AG20443 (cell line): ENCODE measurements around the gene WDSUB1.

ENCODE experiments used
- DNase-seq: peaks from one replicate; pipeline ENCODE4 v3.0.0; 2012; ENCODE audit warnings: low spot score, mixed read lengths

The WDSUB1 gene

DNA sequence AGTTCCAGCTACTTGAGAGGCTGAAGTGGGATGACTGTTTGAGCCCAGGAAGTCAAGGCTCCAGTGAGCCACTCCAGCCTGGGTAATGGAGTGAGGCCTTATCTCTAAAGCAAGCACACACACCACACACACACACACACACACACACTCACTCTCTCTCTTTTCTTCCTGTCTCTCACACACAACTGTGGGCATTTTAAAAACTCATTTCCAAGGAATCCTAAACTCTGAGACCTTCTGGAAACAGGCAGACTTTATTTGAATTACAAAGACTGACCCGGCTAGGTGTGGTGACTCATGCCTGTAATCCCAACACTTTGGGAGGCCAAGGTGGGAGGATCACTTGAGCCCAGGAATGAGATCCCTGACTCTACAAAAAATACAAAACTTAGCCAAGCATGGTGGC is 21.3 kb downstream of the WDSUB1 start:
- DNase-seq, result no peak

DNA sequence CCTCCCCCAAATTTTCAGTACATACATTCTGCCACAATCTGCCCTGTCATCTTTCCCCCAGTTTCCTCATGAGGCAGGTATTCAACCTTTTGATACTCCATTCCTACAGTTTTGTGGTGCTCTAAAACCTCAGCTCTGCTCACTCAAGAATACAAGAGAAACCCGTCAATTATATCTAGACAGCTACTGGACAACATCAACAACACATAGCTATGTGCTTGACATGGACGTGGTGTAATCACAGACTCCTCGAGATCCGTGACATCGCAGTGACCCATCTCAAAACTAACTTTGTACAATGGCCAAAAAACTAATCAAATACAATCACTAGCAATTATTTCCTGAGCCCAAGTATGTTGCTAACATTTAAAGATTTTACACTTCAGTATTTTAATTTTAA is 23.6 kb downstream of the WDSUB1 start:
- peak; percentile 6 for DNase-seq

GRCh38 chr2:159262226-159262625 is 24.3 kb downstream of the WDSUB1 start:
- peak; percentile 52 for DNase-seq

DNA sequence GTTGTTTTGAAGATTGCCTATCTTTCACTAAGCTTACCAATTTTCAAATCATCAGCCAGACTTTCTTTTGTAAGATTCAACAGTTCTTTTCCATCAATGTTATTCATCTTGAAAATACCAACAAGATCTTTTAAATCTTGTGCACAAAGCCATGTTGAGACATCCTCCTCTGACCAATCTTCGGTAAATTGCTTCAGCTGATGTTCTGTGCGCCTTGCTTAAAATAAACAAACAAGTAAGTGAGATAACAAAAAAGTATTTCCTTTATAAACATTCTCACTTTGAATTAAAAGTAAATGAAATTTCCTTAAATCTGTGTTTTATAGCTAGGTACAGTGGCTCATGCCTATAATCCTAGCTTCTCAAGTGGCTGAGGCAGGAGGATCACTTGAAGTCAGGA is 30.3 kb downstream of the WDSUB1 start:
- DNase-seq, result no peak

DNA sequence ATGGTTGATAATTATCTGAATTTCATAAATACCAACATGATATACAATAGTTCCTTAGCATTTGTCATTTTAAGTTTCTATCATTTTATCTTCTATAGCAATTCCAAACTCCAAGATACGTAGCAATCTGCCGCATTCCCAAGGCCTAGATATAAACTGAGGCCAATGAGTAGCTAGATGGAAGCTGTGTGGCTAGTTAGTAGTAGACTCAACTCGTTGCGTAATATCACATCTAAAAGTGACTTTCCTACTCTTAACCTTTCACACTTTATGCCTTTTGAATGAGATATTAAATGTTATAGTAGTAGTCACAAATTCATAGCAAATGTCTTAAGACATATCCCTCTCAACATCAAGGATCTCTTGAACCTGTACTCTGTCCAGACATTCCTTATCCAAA is 33.6 kb downstream of the WDSUB1 start:
- DNase-seq, result no peak

DNA sequence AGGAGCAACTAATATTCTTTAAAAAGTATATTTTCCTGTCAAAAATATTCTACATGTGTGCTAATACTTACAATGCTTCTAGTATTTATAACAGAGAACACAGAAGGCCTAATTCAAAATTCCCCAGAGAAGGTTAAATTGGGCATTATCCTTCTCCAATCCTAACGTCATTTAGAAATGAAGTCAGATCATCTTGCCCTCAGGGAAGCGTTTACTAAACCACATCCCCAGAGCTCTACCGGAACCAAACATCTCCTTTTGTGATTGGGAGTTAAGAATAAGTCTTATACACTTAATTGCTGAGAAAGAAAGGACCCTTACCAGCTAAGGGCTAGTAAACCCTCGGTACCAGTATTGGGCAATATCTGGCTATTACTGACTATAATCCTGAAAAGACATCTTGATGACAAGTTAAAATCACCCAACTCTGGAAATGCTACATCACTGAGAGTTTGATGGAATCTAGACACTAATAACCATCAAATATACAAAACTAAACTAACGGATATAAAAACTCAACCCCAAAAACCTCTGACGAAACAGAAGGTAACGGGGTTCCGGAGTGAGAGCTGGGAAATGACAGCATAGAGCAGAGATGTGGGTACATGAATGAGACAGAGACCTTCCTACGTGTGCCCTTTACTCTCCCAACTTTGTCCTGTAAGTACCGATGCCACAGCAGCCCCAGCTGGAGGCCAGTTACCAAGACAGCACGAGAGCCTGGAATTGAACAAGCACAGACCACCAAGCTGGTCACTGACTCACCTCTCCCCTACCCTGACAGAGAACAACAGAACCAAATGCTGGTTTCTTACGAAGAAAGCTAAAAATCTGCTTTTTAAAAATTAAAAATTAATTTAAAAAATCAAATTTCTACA is 35.0 kb downstream of the WDSUB1 start:
- no peak for DNase-seq

- peak; percentile 86 for DNase-seq
Measured at GRCh38 chr2:159249990-159250715, 36.4 kb downstream of the WDSUB1 start.

DNA sequence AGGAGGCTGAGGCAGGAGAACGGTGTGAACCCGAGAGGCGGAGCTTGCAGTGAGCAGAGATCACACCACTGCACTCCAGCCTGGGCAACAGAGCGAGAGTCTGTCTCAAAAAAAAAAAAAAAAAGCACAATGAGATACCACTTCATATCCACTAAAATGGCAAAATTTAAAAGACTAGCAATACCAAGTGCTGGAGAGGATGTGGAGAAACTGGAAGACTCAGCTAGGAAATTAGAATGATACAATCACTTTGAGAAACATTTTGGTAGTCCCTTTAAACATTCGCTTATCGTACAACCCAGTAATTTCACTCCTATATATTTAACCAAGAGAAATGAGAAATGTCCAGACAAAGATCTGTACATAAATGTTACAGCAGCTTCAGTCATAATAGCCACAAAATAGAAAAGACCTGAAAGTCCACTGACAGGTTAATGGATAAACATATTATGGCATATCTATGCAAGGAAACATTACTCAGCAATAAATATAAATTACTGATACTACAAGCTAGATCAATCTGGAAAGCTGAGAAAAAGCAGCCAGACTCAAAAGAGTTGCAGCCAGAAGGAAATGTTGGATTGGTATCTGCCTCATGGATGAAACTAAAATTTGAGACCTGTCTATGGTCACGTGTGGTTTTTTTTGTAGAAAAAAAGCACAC is 40.0 kb downstream of the WDSUB1 start:
- DNase-seq, result no peak

DNA sequence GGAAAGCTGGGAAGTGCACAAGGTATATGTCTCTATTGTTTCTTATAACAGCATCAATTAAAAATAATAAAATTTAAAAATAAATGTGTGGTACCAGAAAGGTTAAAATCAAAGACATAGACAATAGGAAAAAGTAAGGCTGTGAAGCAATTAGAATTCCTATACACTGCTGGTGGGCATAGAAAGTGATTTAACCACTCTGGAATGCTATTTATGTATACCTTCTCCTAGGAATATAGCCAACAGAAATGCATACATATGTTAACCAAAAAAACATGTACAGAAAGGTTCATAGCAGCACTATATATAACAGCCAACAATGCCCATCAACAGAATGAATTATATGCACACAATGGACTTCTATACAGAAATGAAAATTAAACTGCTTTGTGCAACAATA is 43.0 kb downstream of the WDSUB1 start:
- no peak for DNase-seq

DNA sequence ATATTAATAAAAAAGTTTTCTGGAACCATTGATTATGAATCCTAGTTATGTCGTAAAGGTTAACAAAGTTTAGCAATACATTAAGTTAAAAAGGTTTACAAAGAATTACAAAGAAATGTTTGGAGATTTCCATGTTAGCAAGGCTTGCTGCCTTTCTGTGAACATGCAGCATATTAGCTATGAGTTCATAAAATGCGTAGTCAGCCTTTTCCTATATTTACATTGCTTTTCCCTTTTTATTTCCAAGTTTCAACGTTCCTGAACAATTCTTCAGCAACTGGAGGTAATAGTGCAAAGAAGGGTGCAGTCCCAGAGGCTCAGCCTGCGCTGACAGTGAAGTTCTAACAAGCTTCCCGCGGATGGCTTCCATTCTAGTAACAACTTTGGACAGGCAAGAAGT is 51.6 kb downstream of the WDSUB1 start:
- no peak for DNase-seq

DNA sequence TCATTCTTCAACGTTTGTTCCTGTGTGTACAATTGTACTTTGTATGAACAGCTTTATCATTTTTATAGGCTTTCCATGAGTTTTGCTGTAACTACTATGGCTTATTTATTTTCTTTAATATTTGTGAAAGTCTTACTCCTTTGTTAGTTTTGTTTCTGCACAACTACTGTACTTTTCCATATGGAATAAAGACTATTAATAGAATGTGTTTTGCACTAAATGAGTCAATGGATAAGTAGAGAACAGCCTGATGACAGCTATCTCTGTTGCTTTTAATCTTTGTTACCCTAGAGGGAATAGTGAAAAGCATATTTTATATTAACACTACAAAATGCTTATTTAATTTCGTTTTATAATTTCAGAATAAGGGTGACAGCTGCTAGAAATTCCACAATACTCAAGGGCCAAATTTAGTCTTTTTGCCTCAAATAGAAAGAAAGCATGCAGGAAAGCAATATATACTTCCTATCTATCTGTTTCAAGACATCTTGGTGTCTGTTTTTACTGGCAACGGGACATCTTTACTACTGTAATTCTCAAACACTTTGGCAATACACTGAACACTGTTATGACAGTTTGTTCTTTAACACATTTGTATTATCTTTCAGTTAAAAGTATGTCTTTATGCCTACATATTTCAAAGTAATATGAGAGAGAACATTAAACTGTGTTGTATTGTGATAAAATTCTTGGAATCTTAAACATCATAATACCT is 53.9 kb downstream of the WDSUB1 start:
- no peak for DNase-seq

GRCh38 chr2:159230145-159230877 is 56.2 kb downstream of the WDSUB1 start:
- no peak for DNase-seq

GRCh38 chr2:159229476-159230144 is 56.9 kb downstream of the WDSUB1 start:
- no peak for DNase-seq

DNA sequence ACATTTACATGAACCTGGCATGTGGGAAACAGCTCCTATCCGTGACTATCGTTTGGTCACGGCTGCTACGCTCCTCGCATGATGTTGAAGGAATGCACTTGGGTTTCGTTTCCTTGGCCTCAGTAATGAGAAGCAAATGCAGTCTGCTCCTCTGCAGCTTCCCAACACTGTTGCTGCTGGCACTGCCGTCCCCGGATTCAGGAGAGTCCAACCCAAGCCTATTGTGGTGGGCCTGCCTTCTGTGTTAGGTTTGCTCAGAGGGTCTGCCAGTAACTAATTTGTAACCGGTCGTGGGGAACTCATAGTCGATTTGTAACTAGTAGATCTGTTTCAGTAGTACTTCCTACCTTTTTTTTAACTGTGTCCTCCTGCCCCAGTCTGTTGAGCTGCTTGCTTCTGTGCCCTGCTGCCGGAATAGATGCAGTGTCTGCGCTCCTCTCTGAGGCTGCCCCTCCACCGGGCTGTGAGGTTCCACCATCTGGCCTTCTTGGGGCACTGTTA is 58.4 kb downstream of the WDSUB1 start:
- DNase-seq, result peak; percentile 88

DNA sequence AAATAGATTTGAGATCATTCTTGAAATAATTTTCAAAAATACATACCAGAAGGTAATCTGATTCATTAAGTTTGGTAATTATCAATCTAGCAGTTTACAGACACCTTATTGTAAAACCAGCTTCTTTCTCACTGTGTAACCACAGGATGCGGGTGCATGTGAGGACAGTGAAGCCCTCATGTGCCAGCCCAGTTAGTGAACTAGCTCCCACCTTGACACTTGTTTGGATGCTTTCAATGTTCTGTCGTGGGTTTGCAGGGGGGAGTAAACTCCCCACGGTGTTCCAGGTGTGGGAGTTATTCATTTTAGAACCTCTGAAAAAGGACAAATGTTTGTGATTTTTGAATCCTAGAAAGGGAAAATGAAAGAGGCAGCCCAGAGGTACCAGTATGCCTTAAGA is 59.0 kb downstream of the WDSUB1 start:
- DNase-seq, result no peak

DNA sequence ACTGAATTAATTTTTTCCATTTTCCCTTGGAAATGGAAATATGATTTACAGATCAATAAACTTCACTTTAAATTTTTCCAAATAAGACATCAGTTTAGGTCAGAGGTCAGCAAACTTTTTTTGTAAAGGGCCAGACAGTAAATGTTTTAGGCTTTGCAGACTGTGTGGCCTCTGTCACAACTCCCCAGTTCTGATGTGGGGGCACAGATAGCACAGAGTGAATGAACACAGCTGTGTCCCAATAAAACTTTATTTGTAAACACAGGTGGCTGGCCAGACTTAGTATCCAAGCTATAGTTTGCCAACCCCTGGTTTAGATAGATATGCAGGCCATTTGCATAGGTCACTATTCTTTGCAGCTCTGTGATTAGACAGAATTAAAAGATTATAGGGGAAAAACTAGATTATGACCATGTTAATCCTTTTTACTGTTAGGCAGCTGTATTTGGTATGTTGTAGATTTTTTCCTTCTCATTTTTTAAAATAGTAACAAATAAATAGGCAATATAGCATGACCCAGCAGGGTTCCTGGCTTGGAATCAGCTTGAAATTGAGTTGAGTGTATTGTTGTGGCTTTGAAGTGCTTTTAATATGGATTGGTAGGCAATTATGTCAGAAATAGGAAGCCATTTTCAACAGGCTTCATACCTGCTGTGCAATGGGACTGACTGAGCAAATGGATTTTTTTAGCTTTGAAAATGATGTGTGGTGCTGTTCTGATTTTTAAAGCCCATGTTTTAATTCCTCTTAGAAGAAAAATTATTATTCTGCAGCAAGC is 59.7 kb downstream of the WDSUB1 start:
- no peak for DNase-seq

GRCh38 chr2:159226059-159226461 is 60.4 kb downstream of the WDSUB1 start:
- DNase-seq, result peak; percentile 43

GRCh38 chr2:159225025-159226016 is 61.2 kb downstream of the WDSUB1 start:
- no peak for DNase-seq
